Measurements from ENCODE around the gene PLXNA2.

DNA sequence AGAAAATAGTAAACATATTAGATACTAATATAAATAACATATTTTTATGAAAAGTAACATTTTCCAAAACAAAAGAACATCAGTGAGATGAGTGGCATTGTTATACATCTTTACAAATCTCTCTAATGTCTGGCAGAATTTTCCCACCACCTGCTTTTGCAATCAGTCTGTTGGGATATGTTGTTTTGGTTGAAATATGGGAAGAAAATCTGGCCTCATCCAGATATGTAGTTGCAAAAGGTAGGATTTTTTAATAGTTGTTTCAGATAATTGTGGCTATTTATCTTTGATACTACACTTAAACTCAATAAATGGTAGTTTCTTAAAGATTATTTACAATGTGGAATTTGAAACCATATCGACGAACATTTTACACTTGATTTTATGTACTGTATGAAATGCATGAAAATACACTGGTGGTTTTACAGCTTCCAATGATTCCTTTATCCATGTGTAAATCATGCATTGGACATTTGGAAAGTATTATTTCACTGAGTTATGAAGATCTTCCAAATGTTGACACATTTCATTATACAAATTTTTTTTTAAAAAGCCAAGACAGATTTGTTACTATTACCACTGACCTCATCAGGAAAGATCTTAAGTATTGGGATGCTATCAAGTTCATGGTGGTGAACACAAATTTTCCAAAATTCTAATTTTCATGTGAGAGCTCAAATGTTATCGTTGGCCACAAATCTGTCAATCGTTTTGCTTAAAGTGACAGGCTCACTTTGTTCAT is 259.2 kb downstream of the PLXNA2 start:
- TF ChIP-seq POLR2A (IDR thresholded peaks at IDR 0.05): no peak
- TF ChIP-seq, protein P1, sequence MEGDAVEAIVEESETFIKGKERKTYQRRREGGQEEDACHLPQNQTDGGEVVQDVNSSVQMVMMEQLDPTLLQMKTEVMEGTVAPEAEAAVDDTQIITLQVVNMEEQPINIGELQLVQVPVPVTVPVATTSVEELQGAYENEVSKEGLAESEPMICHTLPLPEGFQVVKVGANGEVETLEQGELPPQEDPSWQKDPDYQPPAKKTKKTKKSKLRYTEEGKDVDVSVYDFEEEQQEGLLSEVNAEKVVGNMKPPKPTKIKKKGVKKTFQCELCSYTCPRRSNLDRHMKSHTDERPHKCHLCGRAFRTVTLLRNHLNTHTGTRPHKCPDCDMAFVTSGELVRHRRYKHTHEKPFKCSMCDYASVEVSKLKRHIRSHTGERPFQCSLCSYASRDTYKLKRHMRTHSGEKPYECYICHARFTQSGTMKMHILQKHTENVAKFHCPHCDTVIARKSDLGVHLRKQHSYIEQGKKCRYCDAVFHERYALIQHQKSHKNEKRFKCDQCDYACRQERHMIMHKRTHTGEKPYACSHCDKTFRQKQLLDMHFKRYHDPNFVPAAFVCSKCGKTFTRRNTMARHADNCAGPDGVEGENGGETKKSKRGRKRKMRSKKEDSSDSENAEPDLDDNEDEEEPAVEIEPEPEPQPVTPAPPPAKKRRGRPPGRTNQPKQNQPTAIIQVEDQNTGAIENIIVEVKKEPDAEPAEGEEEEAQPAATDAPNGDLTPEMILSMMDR (IDR thresholded peaks at IDR 0.05): no peak

All from body of pancreas (tissue), 4 donors.